Measurements from ENCODE around the gene GOLGA6L2. TPM values are rescaled to one million over a fixed set of nuclear protein-coding genes. Genes with fewer than 3 reads are reported as not detected.

Gene GOLGA6L2
- total RNA-seq, 1 donor from 2014 or later = not detected

Other genes starting within 250 kb of the GOLGA6L2 start
- not detected in 2 replicates for gene GOLGA6L26, start 113.0 kb downstream of the GOLGA6L2 start, total RNA-seq
- gene GOLGA8S, start 92.5 kb downstream of the GOLGA6L2 start, total RNA-seq = not detected in 2 replicates
- 10.1 and 10.6 TPM in 2 replicates for gene MKRN3, start 118.4 kb upstream of the GOLGA6L2 start, total RNA-seq
- gene MAGEL2, start 200.6 kb upstream of the GOLGA6L2 start, total RNA-seq = 0.16 and 0.31 TPM in 2 replicates
- gene NDN, start 240.1 kb upstream of the GOLGA6L2 start, total RNA-seq = 22.6 and 25.0 TPM in 2 replicates

All from myocyte (in vitro differentiated cells).